SKM-1 (cell line): Measurements from ENCODE around the gene UBL3.

ENCODE experiments used
- DNase-seq: peaks from one replicate; lab custom pipeline; 2025; ENCODE audit not compliant: unreplicated experiment; lab: John Stamatoyannopoulos, UW

Gene UBL3

GRCh38 chr13:29858231-29858630 is 7.8 kb upstream of the UBL3 start:
- no peak for DNase-seq

GRCh38 chr13:29857085-29857484 is 6.7 kb upstream of the UBL3 start:
- no peak for DNase-seq

- DNase-seq: no peak
Measured at GRCh38 chr13:29856426-29856825, 6.0 kb upstream of the UBL3 start.

GRCh38 chr13:29855784-29856183 is 5.4 kb upstream of the UBL3 start:
- DNase-seq: no peak

- DNase-seq: no peak
Measured at GRCh38 chr13:29855009-29855408, 4.6 kb upstream of the UBL3 start.

GRCh38 chr13:29853131-29853530 is 2.7 kb upstream of the UBL3 start:
- DNase-seq: no peak

GRCh38 chr13:29852472-29853054 is 2.1 kb upstream of the UBL3 start:
- no peak for DNase-seq

GRCh38 chr13:29849731-29850212 is 645 bp downstream of the UBL3 start:
- no peak for DNase-seq

GRCh38 chr13:29849071-29849631 is 1.3 kb downstream of the UBL3 start:
- peak; percentile 63 for DNase-seq

GRCh38 chr13:29847501-29847983 is 2.9 kb downstream of the UBL3 start:
- no peak for DNase-seq

GRCh38 chr13:29846475-29847256 is 3.8 kb downstream of the UBL3 start:
- no peak for DNase-seq

GRCh38 chr13:29845440-29846056 is 4.9 kb downstream of the UBL3 start:
- DNase-seq: no peak

GRCh38 chr13:29844441-29844840 is 6.0 kb downstream of the UBL3 start:
- no peak for DNase-seq

- DNase-seq: no peak
Measured at GRCh38 chr13:29840585-29840984, 9.8 kb downstream of the UBL3 start.

GRCh38 chr13:29835280-29836061 is 14.9 kb downstream of the UBL3 start:
- DNase-seq: no peak

GRCh38 chr13:29832761-29833298 is 17.6 kb downstream of the UBL3 start:
- no peak for DNase-seq

GRCh38 chr13:29830000-29830399 is 20.4 kb downstream of the UBL3 start:
- no peak for DNase-seq

GRCh38 chr13:29819143-29819542 is 31.3 kb downstream of the UBL3 start:
- DNase-seq: no peak

- peak; percentile 40 for DNase-seq
Measured at GRCh38 chr13:29817604-29818378, 32.6 kb downstream of the UBL3 start.

- DNase-seq: no peak
Measured at GRCh38 chr13:29816715-29817114, 33.7 kb downstream of the UBL3 start.
